Measurements from ENCODE around the gene MUL1. TPM values are rescaled to one million over a fixed set of nuclear protein-coding genes. Genes with fewer than 3 reads are reported as not detected.

MUL1 gene
- total RNA-seq, 4 donors from 2014 or later = 26.5 to 52.0 (median 43.8) TPM

GRCh38 chr1:20458717-20459116 lies 49.2 kb downstream of the MUL1 start:
- no peak for TF ChIP-seq EP300 (IDR thresholded peaks at IDR 0.05)
- no peak for TF ChIP-seq CTCF (IDR thresholded peaks at IDR 0.05)
- no peak for TF ChIP-seq POLR2AphosphoS5 (IDR thresholded peaks at IDR 0.05)
- no peak for TF ChIP-seq POLR2A (IDR thresholded peaks at IDR 0.05)
- H3K4me1 ChIP-seq = no peaks in the 10 kb centered on the region
- no peak for ATAC-seq
- H3K27ac ChIP-seq = no peak overlapping the region
- no peaks in the 10 kb centered on the region for H3K9me3 ChIP-seq
- H3K27me3 ChIP-seq = peaks cover 67% of the 10 kb centered on the region
- 87 to 100% methylated on average over 2 of the region's 2 CpGs for WGBS, 2 donors (ENCODE audit: low coverage in 1 of 2)
- no peaks in the 10 kb centered on the region for H3K36me3 ChIP-seq
- H3K4me3 ChIP-seq = no peak overlapping the region

GRCh38 chr1:20454004-20454403 lies 53.9 kb downstream of the MUL1 start:
- no peaks in the 10 kb centered on the region for H3K36me3 ChIP-seq
- no peak for ATAC-seq
- 100% methylated on average over 1 of the region's 4 CpGs; no CpG with 5 or more reads in 1 of the 2 donors for WGBS, 2 donors (ENCODE audit: low coverage in 1 of 2)

GRCh38 chr1:20449735-20450311 lies 58.1 kb downstream of the MUL1 start:
- Histone ChIP-seq H3K9me3 (no peaks in the 10 kb centered on the region), H3K4me1 (no peaks in the 10 kb centered on the region), H3K4me3 (no peak overlapping the region), H3K27ac (no peak overlapping the region), H3K36me3 (no peaks in the 10 kb centered on the region), H3K27me3 (peaks cover 75% of the 10 kb centered on the region)
- no peak for ATAC-seq
- WGBS, 2 donors (ENCODE audit: low coverage in 1 of 2) = 75 to 76% methylated on average over 3 to 4 of the region's 4 CpGs
- TF ChIP-seq POLR2AphosphoS5 (IDR thresholded peaks at IDR 0.05) (no peak), EP300 (IDR thresholded peaks at IDR 0.05) (no peak), CTCF (IDR thresholded peaks at IDR 0.05) (no peak), POLR2A (IDR thresholded peaks at IDR 0.05) (no peak)

More at GRCh38 chr1:20454004-20454403, 53.9 kb downstream of the MUL1 start:
- no peak overlapping the region for H3K27ac ChIP-seq
- peaks cover 84% of the 10 kb centered on the region for H3K27me3 ChIP-seq
- no peaks in the 10 kb centered on the region for H3K9me3 ChIP-seq
- TF ChIP-seq EP300 (IDR thresholded peaks at IDR 0.05) (no peak), POLR2A (IDR thresholded peaks at IDR 0.05) (no peak), CTCF (IDR thresholded peaks at IDR 0.05) (no peak)
- no peak overlapping the region for H3K4me3 ChIP-seq
- H3K4me1 ChIP-seq = no peaks in the 10 kb centered on the region

Other genes with a start within 250 kb of the MUL1 start
- gene VWA5B1, start 217.3 kb downstream of the MUL1 start, total RNA-seq = under 1 TPM in 1 of 4 donors, not detected in 3; 0.12 TPM
- gene CAMK2N1, start 21.9 kb downstream of the MUL1 start, total RNA-seq = 10 to 100 TPM; 18.2 to 29.6 (median 26.2) TPM
- 1 to 10 TPM in 2 of 4 donors, under 1 TPM in 2; 0.62 to 1.3 (median 1.1) TPM for gene FAM43B, start 44.4 kb upstream of the MUL1 start, total RNA-seq
- gene CDA, start 80.9 kb upstream of the MUL1 start, total RNA-seq = 1 to 10 TPM in 2 of 4 donors, under 1 TPM in 1, not detected in 1; 0.96 to 4.3 (median 3.1) TPM
- 100 to 1,000 TPM; 148 to 269 (median 203) TPM for gene PINK1, start 125.3 kb upstream of the MUL1 start, total RNA-seq
- 100 to 1,000 TPM in 3 of 4 donors, 10 to 100 TPM in 1; 83.4 to 116 (median 110) TPM for gene DDOST, start 153.2 kb upstream of the MUL1 start, total RNA-seq
- 10 to 100 TPM in 2 of 4 donors, 1 to 10 TPM in 1, under 1 TPM in 1; 0.47 to 11.8 (median 7.5) TPM for gene KIF17, start 209.9 kb upstream of the MUL1 start, total RNA-seq
- gene SH2D5, start 224.6 kb upstream of the MUL1 start, total RNA-seq = 1 to 10 TPM in 2 of 4 donors, under 1 TPM in 2; 0.47 to 6.9 (median 1.1) TPM